Testis (tissue), 2 donors: Measurements from ENCODE around the gene COBL.

Experiments
- CTCF ChIP-seq, 3 experiments: fragments of 450-650 bp in 2 of 3; fragments of 200-600 bp in 1 of 3; sonication (generic) in 1 of 3; IDR thresholded peaks; one replicate each; pipeline ENCODE4 v1.5.1; 2016 to 2019; ENCODE audit warnings: antibody characterized with exemption in 3 of 3, mild to moderate bottlenecking in 2 of 3, moderate library complexity in 1 of 3
- POLR2A ChIP-seq: fragments of 450-650 bp; IDR thresholded peaks from one replicate; pipeline ENCODE4 v1.6.1; 2017; ENCODE audit warnings: antibody characterized with exemption, mild to moderate bottlenecking, moderate library complexity

- TF ChIP-seq POLR2A (no peak), CTCF (IDR thresholded peaks at IDR 0.05) (no peak)
Measured at GRCh38 chr7:51046482-51046881, 270.1 kb downstream of the COBL start.
